Mucosa of stomach (tissue), 1 donor: Measurements from ENCODE around the gene DVL1.
"Not testable (repeated sequence)": the region's sequence is repeated elsewhere in the genome, so short reads cannot be mapped to it uniquely, and the experiment has no call there.

Experiments used
- H3K27me3 ChIP-seq: one replicate; pipeline ENCODE4 v1.7.0; 2013; ENCODE audit warnings: mild to moderate bottlenecking, low read length; ENCODE audit not compliant: control insufficient read depth, insufficient read depth
- H3K36me3 ChIP-seq: one replicate; pipeline ENCODE4 v1.7.0; 2013; ENCODE audit warnings: low read length; ENCODE audit not compliant: control insufficient read depth, insufficient read depth
- H3K4me1 ChIP-seq: one replicate; pipeline ENCODE4 v1.7.0; 2013; ENCODE audit warnings: mild to moderate bottlenecking, low read length; ENCODE audit not compliant: control insufficient read depth, insufficient read depth
- H3K4me3 ChIP-seq: one replicate; pipeline ENCODE4 v1.7.0; 2013; ENCODE audit warnings: low read length
- H3K9ac ChIP-seq: one replicate; pipeline ENCODE4 v1.7.0; 2013; ENCODE audit warnings: mild to moderate bottlenecking, low read length, moderate library complexity
- H3K9me3 ChIP-seq: one replicate; pipeline ENCODE4 v1.7.0; 2013; ENCODE audit warnings: mild to moderate bottlenecking, low read length, moderate library complexity; ENCODE audit not compliant: control insufficient read depth
- donor health status: Pancreatic carcinoma.

The DVL1 gene

GRCh38 chr1:1371746-1372711 lies 22.8 kb upstream of the DVL1 start:
- no peaks in the 10 kb centered on the region for H3K9me3 ChIP-seq
- no peak overlapping the region for H3K4me3 ChIP-seq
- no peaks in the 10 kb centered on the region for H3K36me3 ChIP-seq
- H3K4me1 ChIP-seq, result peaks cover 29% of the 10 kb centered on the region
- H3K9ac ChIP-seq, result no peak overlapping the region
- no peaks in the 10 kb centered on the region for H3K27me3 ChIP-seq

DNA sequence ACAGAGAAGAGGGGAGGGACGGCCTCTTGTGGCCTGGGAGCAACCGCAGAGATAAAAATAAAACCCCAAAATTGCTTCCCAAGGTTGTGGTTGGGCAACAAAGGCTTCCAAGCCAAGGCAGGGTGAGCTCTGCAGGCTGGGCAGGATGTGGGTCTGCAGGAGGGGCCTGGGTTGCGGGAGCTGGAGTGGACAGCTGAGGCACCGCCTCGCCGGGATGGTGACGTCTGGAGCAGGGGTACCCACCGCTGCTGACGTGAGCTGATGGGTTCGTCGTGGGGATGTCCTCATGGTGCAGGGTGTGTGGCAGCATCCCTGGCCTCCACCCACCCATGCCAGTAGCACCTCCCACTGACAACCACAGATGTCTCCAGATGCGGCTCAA lies 22.1 kb upstream of the DVL1 start:
- H3K9ac ChIP-seq, result no peak overlapping the region
- H3K27me3 ChIP-seq, result no peaks in the 10 kb centered on the region
- H3K4me3 ChIP-seq, result no peak overlapping the region
- H3K36me3 ChIP-seq, result no peaks in the 10 kb centered on the region
- no peaks in the 10 kb centered on the region for H3K9me3 ChIP-seq
- peaks cover 29% of the 10 kb centered on the region for H3K4me1 ChIP-seq

GRCh38 chr1:1370771-1371300 lies 21.6 kb upstream of the DVL1 start:
- H3K36me3 ChIP-seq, result no peaks in the 10 kb centered on the region
- H3K4me1 ChIP-seq, result peaks cover 24% of the 10 kb centered on the region
- H3K4me3 ChIP-seq, result no peak overlapping the region
- no peaks in the 10 kb centered on the region for H3K9me3 ChIP-seq
- no peaks in the 10 kb centered on the region for H3K27me3 ChIP-seq
- H3K9ac ChIP-seq, result no peak overlapping the region

DNA sequence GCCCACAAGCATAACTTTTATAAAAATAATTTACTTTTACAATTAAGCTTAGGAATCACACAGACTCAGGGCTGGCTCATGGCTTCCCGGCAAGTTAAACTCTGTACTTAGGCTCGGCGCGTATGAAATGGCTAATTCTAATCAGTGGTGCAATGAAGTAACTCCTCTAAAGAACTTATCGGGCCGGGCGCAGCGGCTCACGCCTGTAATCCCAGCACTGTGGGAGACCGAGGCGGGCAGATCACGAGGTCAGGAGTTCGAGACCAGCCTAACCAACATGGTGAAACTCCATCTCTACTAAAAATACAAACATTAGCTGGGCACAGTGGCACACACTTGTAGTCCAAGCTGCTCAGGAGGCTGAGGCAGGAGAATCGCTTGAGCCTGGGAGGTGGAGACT lies 20.9 kb upstream of the DVL1 start:
- peaks cover 23% of the 10 kb centered on the region for H3K4me1 ChIP-seq
- not testable (repeated sequence) for H3K9ac ChIP-seq, H3K9me3 ChIP-seq, H3K27me3 ChIP-seq, H3K36me3 ChIP-seq, H3K4me3 ChIP-seq

GRCh38 chr1:1367315-1367714 lies 18.1 kb upstream of the DVL1 start:
- no peak overlapping the region for H3K4me3 ChIP-seq
- H3K9ac ChIP-seq, result no peak overlapping the region
- H3K9me3 ChIP-seq, result no peaks in the 10 kb centered on the region
- no peaks in the 10 kb centered on the region for H3K27me3 ChIP-seq
- H3K4me1 ChIP-seq, result peaks cover 9% of the 10 kb centered on the region
- H3K36me3 ChIP-seq, result no peaks in the 10 kb centered on the region

DNA sequence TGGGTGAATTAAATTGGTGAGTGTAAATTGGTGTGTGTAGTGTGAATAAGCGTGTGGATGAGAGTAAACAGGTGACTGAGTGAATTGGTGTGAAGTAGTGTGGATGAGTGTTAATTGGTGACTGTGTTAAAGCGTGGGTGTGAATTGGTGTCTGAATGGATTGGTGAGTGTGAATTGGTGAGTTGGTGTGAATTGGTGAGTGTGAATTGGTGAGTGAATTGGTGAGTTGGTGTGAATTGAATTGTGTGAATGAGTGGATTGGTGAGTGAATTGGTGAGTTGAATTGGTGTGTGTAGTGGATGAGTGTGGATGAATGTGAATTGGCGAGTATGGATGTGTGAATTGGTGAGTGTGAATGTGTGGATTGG lies 17.5 kb upstream of the DVL1 start:
- Histone ChIP-seq H3K9me3 (no peaks in the 10 kb centered on the region), H3K27me3 (no peaks in the 10 kb centered on the region), H3K9ac (no peak overlapping the region), H3K36me3 (no peaks in the 10 kb centered on the region), H3K4me1 (peaks cover 3% of the 10 kb centered on the region), H3K4me3 (no peak overlapping the region)

GRCh38 chr1:1365875-1366698 lies 16.9 kb upstream of the DVL1 start:
- H3K9me3 ChIP-seq, result no peaks in the 10 kb centered on the region
- H3K4me3 ChIP-seq, result no peak overlapping the region
- no peaks in the 10 kb centered on the region for H3K36me3 ChIP-seq

GRCh38 chr1:1364266-1364665 lies 15.0 kb upstream of the DVL1 start:
- Histone ChIP-seq H3K27me3 (peaks cover 12% of the 10 kb centered on the region), H3K4me1 (peaks cover 3% of the 10 kb centered on the region), H3K36me3 (no peaks in the 10 kb centered on the region), H3K9me3 (no peaks in the 10 kb centered on the region), H3K4me3 (no peak overlapping the region), H3K9ac (no peak overlapping the region)

More at GRCh38 chr1:1365875-1366698, 16.9 kb upstream of the DVL1 start:
- Histone ChIP-seq H3K4me1 (no peaks in the 10 kb centered on the region), H3K9ac (no peak overlapping the region), H3K27me3 (no peaks in the 10 kb centered on the region)

DNA sequence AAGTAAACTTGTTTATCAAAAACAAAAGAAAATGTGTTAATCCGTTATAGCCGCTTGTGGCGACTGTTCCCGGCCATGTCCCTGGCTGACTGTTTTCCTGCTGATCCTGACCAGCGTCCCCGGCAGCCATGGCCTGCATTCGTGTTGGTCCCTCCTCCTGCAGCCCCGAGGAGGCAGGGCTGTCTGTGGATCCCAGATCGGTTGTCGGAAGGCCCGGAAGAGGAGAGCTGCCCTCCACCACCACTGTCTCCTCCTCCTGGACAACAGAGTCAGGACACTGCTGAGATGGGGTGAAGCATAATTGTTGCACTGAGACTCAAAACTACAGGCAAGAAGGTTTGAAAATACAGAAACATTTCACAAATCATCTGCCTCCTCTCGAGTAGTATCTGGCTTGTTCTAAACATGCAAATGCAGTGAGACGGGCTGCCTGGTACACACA lies 12.8 kb upstream of the DVL1 start:
- no peaks in the 10 kb centered on the region for H3K36me3 ChIP-seq
- peaks cover 34% of the 10 kb centered on the region for H3K27me3 ChIP-seq
- peaks cover 16% of the 10 kb centered on the region for H3K4me1 ChIP-seq
- no peak overlapping the region for H3K9ac ChIP-seq
- H3K9me3 ChIP-seq, result no peaks in the 10 kb centered on the region
- no peak overlapping the region for H3K4me3 ChIP-seq

GRCh38 chr1:1361233-1361981 lies 12.2 kb upstream of the DVL1 start:
- Histone ChIP-seq H3K36me3 (no peaks in the 10 kb centered on the region), H3K27me3 (peaks cover 38% of the 10 kb centered on the region), H3K9me3 (no peaks in the 10 kb centered on the region), H3K4me1 (peaks cover 22% of the 10 kb centered on the region), H3K4me3 (no peak overlapping the region), H3K9ac (no peak overlapping the region)

GRCh38 chr1:1360506-1361169 lies 11.4 kb upstream of the DVL1 start:
- Histone ChIP-seq H3K4me3 (no peak overlapping the region), H3K4me1 (peaks cover 27% of the 10 kb centered on the region), H3K27me3 (peaks cover 38% of the 10 kb centered on the region)

More at GRCh38 chr1:1360506-1361169, 11.4 kb upstream of the DVL1 start:
- H3K36me3 ChIP-seq, result no peaks in the 10 kb centered on the region
- H3K9me3 ChIP-seq, result no peaks in the 10 kb centered on the region
- no peak overlapping the region for H3K9ac ChIP-seq
